ENCODE measurements around the gene UGT1A5.

UGT1A5 gene

GRCh38 chr2:233712611-233713261 is at the start of gene UGT1A5:
UGT1A5 (plus strand) TSS chr2:233712907; CDS start chr2:233712992, 85 bp downstream.
- DNase-seq (ENCODE audit: low read depth) = no peak

- no peak for DNase-seq (ENCODE audit: low read depth)
Measured at GRCh38 chr2:233663911-233664310, 48.8 kb upstream of the UGT1A5 start.

GRCh38 chr2:233668605-233669260 is 44.0 kb upstream of the UGT1A5 start:
- DNase-seq (ENCODE audit: low read depth) = no peak

- no peak for DNase-seq (ENCODE audit: low read depth)
Measured at GRCh38 chr2:233671290-233672161, 41.2 kb upstream of the UGT1A5 start, which contains the start of gene UGT1A9. UGT1A9 (plus strand) TSS chr2:233671898; CDS start chr2:233671935, 37 bp downstream.

GRCh38 chr2:233672886-233673285 is 39.8 kb upstream of the UGT1A5 start:
- DNase-seq (ENCODE audit: low read depth) = no peak

- no peak for DNase-seq (ENCODE audit: low read depth)
Measured at GRCh38 chr2:233673896-233674295, 38.8 kb upstream of the UGT1A5 start.

- no peak for DNase-seq (ENCODE audit: low read depth)
Measured at GRCh38 chr2:233674314-233674713, 38.4 kb upstream of the UGT1A5 start.

- no peak for DNase-seq (ENCODE audit: low read depth)
Measured at GRCh38 chr2:233674995-233675394, 37.7 kb upstream of the UGT1A5 start.

- DNase-seq (ENCODE audit: low read depth) = no peak
Measured at GRCh38 chr2:233676046-233676445, 36.7 kb upstream of the UGT1A5 start.

- DNase-seq (ENCODE audit: low read depth) = no peak
Measured at GRCh38 chr2:233679196-233679595, 33.5 kb upstream of the UGT1A5 start.

GRCh38 chr2:233680361-233681045 is 32.2 kb upstream of the UGT1A5 start:
- DNase-seq (ENCODE audit: low read depth) = no peak

GRCh38 chr2:233681521-233682099 is 31.1 kb upstream of the UGT1A5 start, which contains the start of gene UGT1A7:
UGT1A7 (plus strand) TSS chr2:233681901; CDS start chr2:233681938, 37 bp downstream.
- DNase-seq (ENCODE audit: low read depth) = no peak

GRCh38 chr2:233684640-233685039 is 28.1 kb upstream of the UGT1A5 start:
- DNase-seq (ENCODE audit: low read depth) = no peak

- no peak for DNase-seq (ENCODE audit: low read depth)
Measured at GRCh38 chr2:233686928-233687327, 25.8 kb upstream of the UGT1A5 start.

- DNase-seq (ENCODE audit: low read depth) = no peak
Measured at GRCh38 chr2:233688341-233688740, 24.4 kb upstream of the UGT1A5 start.

- no peak for DNase-seq (ENCODE audit: low read depth)
Measured at GRCh38 chr2:233689031-233689430, 23.7 kb upstream of the UGT1A5 start.

GRCh38 chr2:233689501-233689900 is 23.2 kb upstream of the UGT1A5 start:
- DNase-seq (ENCODE audit: low read depth) = no peak

- DNase-seq (ENCODE audit: low read depth) = no peak
Measured at GRCh38 chr2:233690444-233690843, 22.3 kb upstream of the UGT1A5 start.

- no peak for DNase-seq (ENCODE audit: low read depth)
Measured at GRCh38 chr2:233691443-233692433, 21.0 kb upstream of the UGT1A5 start.

GRCh38 chr2:233692648-233693047 is 20.1 kb upstream of the UGT1A5 start, which contains the start of gene UGT1A6:
UGT1A6 (plus strand) TSS chr2:233692890; CDS start chr2:233693005, 115 bp downstream.
- DNase-seq (ENCODE audit: low read depth) = no peak
